ENCODE measurements around the gene RPL12.

Gene RPL12

DNA sequence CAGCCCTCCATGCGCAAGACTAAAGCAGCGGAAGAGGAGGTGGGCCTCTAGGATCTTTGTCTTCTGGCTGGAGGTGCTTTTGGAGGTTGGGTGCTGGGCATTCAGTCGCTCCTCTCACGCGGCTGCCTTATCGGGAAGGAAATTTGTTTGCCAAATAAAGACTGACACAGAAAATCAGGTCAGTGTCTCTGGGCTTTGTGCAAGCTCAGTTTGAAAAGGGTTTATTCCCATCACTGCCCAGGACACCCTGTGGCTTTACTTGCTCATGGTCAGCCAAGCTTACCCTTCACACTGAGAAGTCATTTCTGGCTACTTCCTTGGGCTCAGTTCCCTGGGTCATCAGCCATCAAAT lies 43.7 kb downstream of the RPL12 start:
- DNase-seq (ENCODE audit: low read depth, low spot score), result no peak
- Histone ChIP-seq H3K4me1 (ENCODE audit: control insufficient read depth, insufficient read depth, low read length) (no peaks in the 10 kb centered on the region; the same call in 1 of the 2 replicates), H3K9me3 (ENCODE audit: control insufficient read depth, insufficient read depth, low read length) (no peaks in the 10 kb centered on the region), H3K27me3 (ENCODE audit: control insufficient read depth, insufficient read depth, low read length) (no peaks in the 10 kb centered on the region), H3K27ac (ENCODE audit: low read length) (no peak overlapping the region), H3K36me3 (ENCODE audit: control insufficient read depth, insufficient read depth, low read length) (peaks cover 9% of the 10 kb centered on the region; the same call in 1 of the 2 replicates), H3K4me3 (ENCODE audit: low read length) (no peak overlapping the region)
- no CpG with 5 or more reads among the region's 6 CpGs for WGBS (ENCODE audit: insufficient coverage, insufficient read length)

- no peak overlapping the region for H3K27ac ChIP-seq (ENCODE audit: low read length)
- no CpG with 5 or more reads among the region's 13 CpGs for WGBS (ENCODE audit: insufficient coverage, insufficient read length)
- no peaks in the 10 kb centered on the region; the same call in 1 of the 2 replicates for H3K4me1 ChIP-seq (ENCODE audit: control insufficient read depth, insufficient read depth, low read length)
- H3K36me3 ChIP-seq (ENCODE audit: control insufficient read depth, insufficient read depth, low read length), result peaks cover 10% of the 10 kb centered on the region; the same call in 1 of the 2 replicates
- DNase-seq (ENCODE audit: low read depth, low spot score), result no peak
- no peak overlapping the region for H3K4me3 ChIP-seq (ENCODE audit: low read length)
- H3K27me3 ChIP-seq (ENCODE audit: control insufficient read depth, insufficient read depth, low read length), result no peaks in the 10 kb centered on the region
- no peaks in the 10 kb centered on the region for H3K9me3 ChIP-seq (ENCODE audit: control insufficient read depth, insufficient read depth, low read length)
Measured at GRCh38 chr9:127406799-127407491, 44.3 kb downstream of the RPL12 start.

- no CpG with 5 or more reads among the region's 20 CpGs for WGBS (ENCODE audit: insufficient coverage, insufficient read length)
- Histone ChIP-seq H3K9me3 (ENCODE audit: control insufficient read depth, insufficient read depth, low read length) (no peaks in the 10 kb centered on the region), H3K4me1 (ENCODE audit: control insufficient read depth, insufficient read depth, low read length) (no peaks in the 10 kb centered on the region; the same call in 1 of the 2 replicates), H3K27ac (ENCODE audit: low read length) (no peak overlapping the region), H3K27me3 (ENCODE audit: control insufficient read depth, insufficient read depth, low read length) (no peaks in the 10 kb centered on the region), H3K4me3 (ENCODE audit: low read length) (no peak overlapping the region), H3K36me3 (ENCODE audit: control insufficient read depth, insufficient read depth, low read length) (peaks cover 10% of the 10 kb centered on the region; the same call in 1 of the 2 replicates)
- DNase-seq (ENCODE audit: low read depth, low spot score), result no peak
Measured at GRCh38 chr9:127405344-127406125, 45.7 kb downstream of the RPL12 start.

DNA sequence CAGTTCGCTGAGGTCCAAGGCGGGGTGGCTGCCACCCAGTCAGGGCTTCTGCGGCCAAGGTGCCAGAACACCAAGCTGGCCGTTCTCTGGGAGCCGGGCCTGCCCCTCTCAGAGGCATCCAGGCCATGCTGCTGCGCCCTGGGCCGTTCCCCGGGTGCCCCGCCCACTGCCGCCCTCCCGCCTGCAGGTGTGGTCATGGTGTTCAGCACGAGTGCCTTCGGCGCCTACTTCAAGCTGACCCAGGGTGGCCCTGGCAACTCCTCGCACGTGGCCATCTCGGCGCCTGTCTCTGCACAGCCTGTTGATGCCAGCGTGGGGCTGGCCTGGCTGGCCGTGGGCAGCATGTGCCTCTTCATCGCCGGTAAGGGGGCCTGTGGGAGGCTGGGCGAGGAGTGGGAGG lies 46.6 kb downstream of the RPL12 start:
- no CpG with 5 or more reads among the region's 23 CpGs for WGBS (ENCODE audit: insufficient coverage, insufficient read length)

GRCh38 chr9:127403507-127404192 lies 47.6 kb downstream of the RPL12 start:
- DNase-seq (ENCODE audit: low read depth, low spot score), result no peak
- H3K4me1 ChIP-seq (ENCODE audit: control insufficient read depth, insufficient read depth, low read length), result no peaks in the 10 kb centered on the region; the same call in 1 of the 2 replicates
- H3K4me3 ChIP-seq (ENCODE audit: low read length), result no peak overlapping the region
- no CpG with 5 or more reads among the region's 22 CpGs for WGBS (ENCODE audit: insufficient coverage, insufficient read length)
- H3K27me3 ChIP-seq (ENCODE audit: control insufficient read depth, insufficient read depth, low read length), result no peaks in the 10 kb centered on the region
- no peak overlapping the region for H3K27ac ChIP-seq (ENCODE audit: low read length)
- H3K36me3 ChIP-seq (ENCODE audit: control insufficient read depth, insufficient read depth, low read length), result peaks cover 10% of the 10 kb centered on the region; the same call in 1 of the 2 replicates
- H3K9me3 ChIP-seq (ENCODE audit: control insufficient read depth, insufficient read depth, low read length), result no peaks in the 10 kb centered on the region

More for the DNA sequence above, 46.6 kb downstream of the RPL12 start:
- Histone ChIP-seq H3K4me3 (ENCODE audit: low read length) (no peak overlapping the region), H3K27ac (ENCODE audit: low read length) (no peak overlapping the region), H3K36me3 (ENCODE audit: control insufficient read depth, insufficient read depth, low read length) (peaks cover 10% of the 10 kb centered on the region; the same call in 1 of the 2 replicates), H3K9me3 (ENCODE audit: control insufficient read depth, insufficient read depth, low read length) (no peaks in the 10 kb centered on the region), H3K4me1 (ENCODE audit: control insufficient read depth, insufficient read depth, low read length) (no peaks in the 10 kb centered on the region; the same call in 1 of the 2 replicates), H3K27me3 (ENCODE audit: control insufficient read depth, insufficient read depth, low read length) (no peaks in the 10 kb centered on the region)
- no peak for DNase-seq (ENCODE audit: low read depth, low spot score)

- H3K4me1 ChIP-seq (ENCODE audit: control insufficient read depth, insufficient read depth, low read length), result no peaks in the 10 kb centered on the region; the same call in 1 of the 2 replicates
- H3K27me3 ChIP-seq (ENCODE audit: control insufficient read depth, insufficient read depth, low read length), result no peaks in the 10 kb centered on the region
- WGBS (ENCODE audit: insufficient coverage, insufficient read length), result no CpG with 5 or more reads among the region's 18 CpGs
- H3K9me3 ChIP-seq (ENCODE audit: control insufficient read depth, insufficient read depth, low read length), result no peaks in the 10 kb centered on the region
- no peak for DNase-seq (ENCODE audit: low read depth, low spot score)
- no peak overlapping the region for H3K27ac ChIP-seq (ENCODE audit: low read length)
- H3K36me3 ChIP-seq (ENCODE audit: control insufficient read depth, insufficient read depth, low read length), result peaks cover 10% of the 10 kb centered on the region; the same call in 1 of the 2 replicates
- no peak overlapping the region for H3K4me3 ChIP-seq (ENCODE audit: low read length)
Measured at GRCh38 chr9:127402401-127403090, 48.7 kb downstream of the RPL12 start.

- Histone ChIP-seq H3K4me1 (ENCODE audit: control insufficient read depth, insufficient read depth, low read length) (peaks cover 3% of the 10 kb centered on the region; the same call in 1 of the 2 replicates), H3K27me3 (ENCODE audit: control insufficient read depth, insufficient read depth, low read length) (no peaks in the 10 kb centered on the region), H3K36me3 (ENCODE audit: control insufficient read depth, insufficient read depth, low read length) (peaks cover 10% of the 10 kb centered on the region; the same call in 1 of the 2 replicates), H3K9me3 (ENCODE audit: control insufficient read depth, insufficient read depth, low read length) (no peaks in the 10 kb centered on the region), H3K27ac (ENCODE audit: low read length) (no peak overlapping the region), H3K4me3 (ENCODE audit: low read length) (no peak overlapping the region)
- no peak for DNase-seq (ENCODE audit: low read depth, low spot score)
- no CpG with 5 or more reads among the region's 14 CpGs for WGBS (ENCODE audit: insufficient coverage, insufficient read length)
Measured at GRCh38 chr9:127399736-127400269, 51.4 kb downstream of the RPL12 start.

DNA sequence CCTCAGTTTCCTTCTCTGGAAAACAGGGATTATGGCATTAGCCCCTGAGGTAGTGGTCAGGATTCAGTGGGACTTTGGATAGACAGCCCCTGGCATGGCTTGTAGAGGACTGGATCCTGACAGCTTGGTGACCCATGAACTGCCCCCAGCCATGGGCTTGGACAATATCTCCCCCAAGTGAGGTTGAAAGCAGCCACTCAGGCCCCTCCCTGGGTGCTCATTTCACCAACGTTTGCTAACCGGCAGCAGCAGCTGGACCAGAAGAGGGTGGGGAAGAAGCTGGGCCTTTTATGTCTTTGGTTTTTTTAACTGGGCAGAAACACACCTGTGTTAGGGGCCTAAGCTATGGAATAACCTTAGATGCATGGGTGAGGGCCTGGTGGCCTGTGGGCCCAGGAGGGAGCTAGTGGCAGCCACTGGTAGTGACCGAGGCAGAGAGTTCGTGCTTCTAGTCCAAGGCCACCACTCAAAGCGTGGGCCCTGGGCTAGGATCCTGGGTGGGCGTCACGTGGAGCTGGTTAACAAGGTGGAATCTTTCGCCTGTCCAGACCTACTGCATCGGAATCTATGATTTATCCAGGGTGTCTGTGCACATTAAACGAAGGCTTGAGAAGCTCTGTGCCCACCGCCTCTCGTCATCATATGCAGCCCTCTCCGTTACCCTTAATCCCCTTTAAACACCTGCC lies 52.3 kb downstream of the RPL12 start:
- no peaks in the 10 kb centered on the region for H3K9me3 ChIP-seq (ENCODE audit: control insufficient read depth, insufficient read depth, low read length)
- no peaks in the 10 kb centered on the region for H3K27me3 ChIP-seq (ENCODE audit: control insufficient read depth, insufficient read depth, low read length)
- peaks cover 3% of the 10 kb centered on the region; the same call in 1 of the 2 replicates for H3K4me1 ChIP-seq (ENCODE audit: control insufficient read depth, insufficient read depth, low read length)
- H3K4me3 ChIP-seq (ENCODE audit: low read length), result no peak overlapping the region
- WGBS (ENCODE audit: insufficient coverage, insufficient read length), result no CpG with 5 or more reads among the region's 13 CpGs
- no peak overlapping the region for H3K27ac ChIP-seq (ENCODE audit: low read length)
- peaks cover 9% of the 10 kb centered on the region; the same call in 1 of the 2 replicates for H3K36me3 ChIP-seq (ENCODE audit: control insufficient read depth, insufficient read depth, low read length)
- DNase-seq (ENCODE audit: low read depth, low spot score), result no peak

- Histone ChIP-seq H3K4me1 (ENCODE audit: control insufficient read depth, insufficient read depth, low read length) (peaks cover 3% of the 10 kb centered on the region; the same call in 1 of the 2 replicates), H3K36me3 (ENCODE audit: control insufficient read depth, insufficient read depth, low read length) (0 out of 2 replicates have a peak, but pooled peaks cover 5% of the 10 kb centered on the region), H3K27ac (ENCODE audit: low read length) (no peak overlapping the region), H3K27me3 (ENCODE audit: control insufficient read depth, insufficient read depth, low read length) (no peaks in the 10 kb centered on the region), H3K4me3 (ENCODE audit: low read length) (peak overlapping the region; percentile 58; the same call in 1 of the 2 replicates), H3K9me3 (ENCODE audit: control insufficient read depth, insufficient read depth, low read length) (no peaks in the 10 kb centered on the region)
- WGBS (ENCODE audit: insufficient coverage, insufficient read length), result no CpG with 5 or more reads among the region's 5 CpGs
- DNase-seq (ENCODE audit: low read depth, low spot score), result no peak
Measured at GRCh38 chr9:127398275-127398647, 52.9 kb downstream of the RPL12 start.

Data from iPS DF 6.9 (cell line).